Panc1 (cell line): ENCODE measurements around the gene ALOX15B. TPM values are rescaled to one million over a fixed set of nuclear protein-coding genes. Genes with fewer than 3 reads are reported as not detected.

Source experiments
- ATAC-seq: fragments of 200-7000 bp; cut with Tn5 transposase; 2 replicates; pipeline ENCODE4 v1.9.1; 2020; ENCODE audit warnings: mild to moderate bottlenecking, moderate library complexity
- BruUV-seq: library from RNA; stranded (reverse); fragments of 400-500 nt; replicated peaks from 2 replicates; lab custom pipeline; 2021; lab: Mats Ljungman, UMichigan
- CTCF ChIA-PET: fragments of 300-600 bp; sonication (Branson Sonifier 250); formaldehyde crosslinking; loops from one replicate; lab custom pipeline; 2022; ENCODE audit warnings: antibody characterized with exemption; lab: Charles Lee
- POLR2A ChIA-PET: fragments of 300-600 bp; sonication (Branson Sonifier 250); formaldehyde crosslinking; loops from one replicate; lab custom pipeline; 2022; ENCODE audit warnings: antibody characterized with exemption; lab: Charles Lee
- DNase-seq: peaks from one replicate; pipeline ENCODE4 v3.0.0-alpha.2; 2010; ENCODE audit warnings: low read depth, low spot score
- H3K27ac ChIP-seq: 2 replicates; pipeline ENCODE4 v1.5.1; 2011; ENCODE audit warnings: mild to moderate bottlenecking, low read length, inconsistent platforms
- H3K27me3 ChIP-seq: fragments of 200-500 bp; sonication (Bioruptor generic); 2 replicates; pipeline ENCODE4 v1.6.0; 2014; ENCODE audit warnings: low read length, inconsistent platforms; ENCODE audit not compliant: control insufficient read depth, insufficient read depth
- H3K36me3 ChIP-seq: fragments of 200-500 bp; sonication (Bioruptor generic); 2 replicates; pipeline ENCODE4 v1.5.1; 2014; ENCODE audit warnings: inconsistent platforms, mild to moderate bottlenecking, low read length, moderate library complexity; ENCODE audit not compliant: control insufficient read depth, insufficient read depth
- H3K4me1 ChIP-seq: 2 replicates; pipeline ENCODE4 v1.5.1; 2011; ENCODE audit warnings: inconsistent platforms, mild to moderate bottlenecking, low read length, moderate library complexity; ENCODE audit not compliant: control insufficient read depth, insufficient read depth
- H3K4me3 ChIP-seq, 2 experiments: 2 replicates each; pipeline ENCODE4 v1.5.1; 2011 to 2012; ENCODE audit warnings: low read depth in 2 of 2, low read length in 2 of 2, mild to moderate bottlenecking in 2 of 2, inconsistent platforms in 1 of 2, moderate library complexity in 1 of 2
- H3K9me3 ChIP-seq: fragments of 200-500 bp; sonication (Bioruptor generic); 2 replicates; pipeline ENCODE4 v1.5.1; 2014; ENCODE audit warnings: low read depth, mild to moderate bottlenecking, inconsistent platforms, low read length, moderate library complexity; ENCODE audit not compliant: control insufficient read depth, insufficient read depth
- CTCF ChIP-seq: fragments of 450-650 bp; IDR thresholded peaks from 2 replicates; pipeline ENCODE4 v1.5.1; 2017; ENCODE audit warnings: mild to moderate bottlenecking
- POLR2AphosphoS5 ChIP-seq: IDR thresholded peaks from 2 replicates; pipeline ENCODE4 v1.6.1; 2012; ENCODE audit warnings: mild to moderate bottlenecking, low read depth, low read length, moderate library complexity
- REST ChIP-seq, 2 experiments: IDR thresholded peaks; 2 replicates each; pipeline ENCODE4 v1.6.1; 2011 to 2012; ENCODE audit warnings: low read depth in 2 of 2, control low read depth in 1 of 2, low read length in 1 of 2, mild to moderate bottlenecking in 1 of 2, moderate library complexity in 1 of 2; ENCODE audit not compliant: insufficient read depth in 1 of 2
- SIN3A ChIP-seq: IDR thresholded peaks from 2 replicates; pipeline ENCODE4 v1.6.1; 2012; ENCODE audit warnings: low read depth, mild to moderate bottlenecking, low read length, moderate library complexity, borderline replicate concordance; ENCODE audit not compliant: insufficient read depth
- TCF7L2 ChIP-seq: IDR thresholded peaks from 2 replicates; pipeline ENCODE4 v1.6.1; 2011; ENCODE audit warnings: mild to moderate bottlenecking, low read depth, low read length, inconsistent platforms
- in situ Hi-C: cut with HindIII; loops from 2 replicates; pipeline ENCODE4 v1.10.0; 2016; ENCODE audit warnings: low sequenced_read_pairs, low pct_unique_long_range_greater_than_20kb
- intact Hi-C: fragments of 100-400 bp; cut with micrococcal nuclease; formaldehyde crosslinking; loops from one replicate; pipeline ENCODE4 v1.10.0; 2022; ENCODE audit not compliant: unreplicated experiment
- total RNA-seq: library from RNA; stranded (reverse); gene quantifications from one replicate; pipeline ENCODE4 v1.2.1, GENCODE V29; 2021; ENCODE audit not compliant: unreplicated experiment

The ALOX15B gene
- total RNA-seq, 1 experiment from 2014 or later: not detected

GRCh38 chr17:7993972-7994589, 44.8 kb upstream of the ALOX15B start:
- intact Hi-C loops: loop anchor here (10.0 kb wide), 1 partner anchor 61 kb away; no protein-coding TSS in a partner anchor
- DNase-seq: no peak
- Histone ChIP-seq H3K4me1 (0 out of 2 replicates have a peak, but pooled peaks cover 3% of the 10 kb centered on the region), H3K9me3 (no peaks in the 10 kb centered on the region), H3K27ac (no peak overlapping the region), H3K27me3 (no peaks in the 10 kb centered on the region), H3K36me3 (no peaks in the 10 kb centered on the region), H3K4me3 (no peak overlapping the region)
- TF ChIP-seq REST (IDR thresholded peaks at IDR 0.05; ENCODE audit: insufficient read depth in 1 of 2, low read depth in 2 of 2, low read length in 1 of 2): no peak
- no peak for TF ChIP-seq TCF7L2
- TF ChIP-seq POLR2AphosphoS5: no peak
- TF ChIP-seq SIN3A: no peak
- TF ChIP-seq CTCF: no peak
- ChIA-PET CTCF (no interaction called here), POLR2A (no interaction called here)
- no TSS peak for BruUV-seq
- no peak for ATAC-seq
- in situ Hi-C loops: no loop called here

GRCh38 chr17:7995724-7996123, 43.1 kb upstream of the ALOX15B start:
- ChIA-PET CTCF (no interaction called here), POLR2A (no interaction called here)
- BruUV-seq: no TSS peak
- in situ Hi-C loops (no loop called here), intact Hi-C loops (loop anchor here (10.0 kb wide), 1 partner anchor 59 kb away; no protein-coding TSS in a partner anchor)
- TF ChIP-seq POLR2AphosphoS5: no peak
- no peak for TF ChIP-seq SIN3A
- TF ChIP-seq CTCF: no peak
- no peak for TF ChIP-seq TCF7L2
- no peak for TF ChIP-seq REST (IDR thresholded peaks at IDR 0.05; ENCODE audit: insufficient read depth in 1 of 2, low read depth in 2 of 2, low read length in 1 of 2)
- 0 out of 2 replicates have a peak, but pooled peaks cover 3% of the 10 kb centered on the region for H3K4me1 ChIP-seq
- H3K36me3 ChIP-seq: no peaks in the 10 kb centered on the region
- H3K4me3 ChIP-seq: no peak overlapping the region
- ATAC-seq (no peak), DNase-seq (no peak)
- no peak overlapping the region for H3K27ac ChIP-seq
- H3K27me3 ChIP-seq: no peaks in the 10 kb centered on the region
- no peaks in the 10 kb centered on the region for H3K9me3 ChIP-seq
